HG03460 (cell line): ENCODE results near the gene F10.

Source experiments
- ATAC-seq: cut with Tn5 transposase; IDR thresholded peaks from one replicate; pipeline ENCODE4 v1.9.1; 2021; ENCODE audit not compliant: unreplicated experiment

Gene F10

DNA sequence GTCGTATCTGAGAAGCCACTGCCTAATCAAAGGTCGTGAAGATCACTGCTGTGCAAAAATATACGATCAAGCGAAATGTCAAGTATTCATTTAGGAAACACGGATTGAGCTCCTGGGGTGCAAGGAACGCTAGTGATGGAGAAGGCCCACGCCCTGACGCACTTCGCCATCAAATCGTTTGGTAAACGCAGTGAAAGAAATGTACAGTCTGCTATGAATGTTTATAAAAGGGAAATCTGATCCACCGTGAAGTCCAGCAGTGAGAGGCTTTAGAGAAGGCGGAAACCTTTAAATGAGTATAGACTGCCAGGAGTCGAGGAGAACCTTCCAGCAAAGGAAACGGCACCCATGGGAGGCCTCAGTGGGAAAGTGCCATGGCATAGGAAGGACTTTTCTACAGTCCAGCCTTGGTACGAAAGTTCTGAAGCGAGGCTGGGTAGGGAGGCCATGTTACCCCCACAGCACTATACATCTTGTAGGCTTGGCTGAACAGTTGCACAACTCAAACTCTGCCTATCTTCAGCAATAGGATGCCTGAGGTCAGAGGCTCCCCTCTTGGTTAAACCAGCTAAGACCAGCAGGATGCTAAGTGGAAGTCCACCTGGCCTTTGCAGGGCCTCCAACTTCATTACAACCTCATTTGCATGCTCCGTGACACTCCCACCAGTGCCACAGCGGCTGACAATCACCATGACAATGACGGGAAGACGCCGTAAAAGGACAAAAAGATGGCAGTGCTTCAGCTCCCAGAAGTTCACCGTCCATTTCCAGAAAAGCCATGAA, 65.5 kb downstream of the F10 start:
- no peak for ATAC-seq

DNA sequence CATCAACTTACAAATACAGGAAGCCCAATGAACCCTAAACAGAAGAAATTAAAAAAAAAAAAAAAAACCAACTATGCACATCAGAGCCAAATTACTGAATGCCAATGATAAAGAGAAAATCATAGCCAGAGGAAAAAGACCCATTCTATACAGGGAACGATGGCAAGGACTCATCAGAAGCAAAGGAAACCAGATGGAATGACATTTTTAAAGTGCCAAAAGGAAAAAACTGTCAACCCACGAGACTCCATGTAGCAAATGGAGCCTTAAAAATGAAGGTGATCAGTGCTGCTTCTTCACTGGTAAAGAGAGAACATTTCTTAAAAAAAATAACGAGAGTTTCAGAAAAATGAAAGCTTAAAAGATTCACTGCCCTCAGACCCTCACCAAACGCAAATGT, 67.6 kb downstream of the F10 start:
- no peak for ATAC-seq

DNA sequence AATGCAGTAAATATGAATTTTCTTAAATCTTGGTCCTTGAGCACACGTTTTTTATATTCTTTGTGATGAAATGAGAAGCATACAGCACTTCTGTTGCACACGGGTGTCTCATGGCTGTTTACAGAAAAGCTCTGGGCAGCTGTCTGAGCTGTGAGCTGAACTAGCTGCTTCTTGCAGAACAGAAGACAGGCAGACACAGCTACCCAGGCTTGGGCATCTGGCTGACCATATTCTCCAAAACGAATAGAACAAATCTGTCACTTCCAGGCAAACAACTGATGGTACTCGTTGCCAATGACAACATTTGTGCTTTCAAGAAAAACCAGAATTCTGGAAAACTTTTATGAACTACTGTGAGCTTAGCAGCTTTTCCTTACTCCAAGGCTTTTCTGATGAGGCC, 69.7 kb downstream of the F10 start:
- no peak for ATAC-seq

DNA sequence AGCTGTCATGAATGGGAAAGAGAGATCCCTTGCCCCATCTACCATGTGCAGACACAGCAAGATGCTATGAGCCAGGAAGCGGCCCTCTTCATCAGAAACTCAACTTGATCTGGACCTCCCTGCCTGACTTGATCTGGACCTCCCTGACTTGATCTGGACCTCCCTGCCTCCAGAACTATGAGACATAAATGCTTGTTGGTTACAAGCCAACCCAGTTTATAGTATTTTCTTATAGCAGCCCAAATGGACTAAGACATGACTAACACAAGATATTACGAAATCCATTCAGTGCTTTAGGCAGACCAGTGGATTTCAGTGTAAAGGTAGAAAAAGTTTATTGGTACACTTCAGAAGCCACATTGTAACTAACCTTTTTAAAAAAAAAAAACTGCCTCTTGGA, 70.3 kb downstream of the F10 start:
- no peak for ATAC-seq

- ATAC-seq: no peak
Observed at GRCh38 chr13:113195360-113195759, 72.8 kb downstream of the F10 start.

DNA sequence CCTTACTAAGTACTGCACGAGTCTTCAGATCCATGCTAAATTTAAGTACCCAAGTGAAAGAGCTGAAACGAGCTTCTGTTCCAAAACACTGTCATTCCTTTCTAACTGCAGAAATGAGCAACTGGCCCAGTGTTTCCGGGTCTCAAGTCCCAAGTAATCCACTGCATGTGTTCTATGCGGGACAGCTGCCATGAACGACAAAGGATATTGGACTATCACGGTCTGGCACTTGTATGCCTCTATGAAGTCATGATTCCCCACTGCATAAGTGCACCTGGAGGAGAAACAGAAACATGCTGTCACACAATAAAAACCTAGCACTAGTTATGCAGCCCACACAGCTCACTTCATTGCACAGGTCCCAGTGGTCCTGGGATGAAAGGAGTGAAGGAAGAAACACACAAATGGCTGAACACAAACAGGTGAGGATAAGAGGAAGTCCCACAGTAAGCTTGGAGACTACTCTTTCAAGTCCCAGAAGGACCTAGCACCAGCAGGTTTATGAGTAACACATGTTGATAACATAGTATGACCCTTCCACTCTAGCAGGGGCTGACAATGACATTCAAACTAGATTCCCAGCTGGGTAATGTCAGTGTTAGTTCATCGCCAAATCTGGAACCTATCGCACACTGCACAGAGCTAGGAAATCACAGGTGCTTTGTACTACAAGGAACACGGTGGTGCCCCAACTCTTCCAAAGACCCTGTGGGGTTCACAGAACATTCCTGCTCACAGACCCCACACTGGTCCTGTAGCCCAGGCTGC, 74.6 kb downstream of the F10 start:
- ATAC-seq: no peak
